Astrocyte (in vitro differentiated cells and primary cell): ENCODE data around the gene C4orf54.

Experiments
- EZH2 ChIP-seq: IDR thresholded peaks from 2 replicates; pipeline ENCODE4 v1.6.1; 2012; ENCODE audit warnings: mild to moderate bottlenecking, low read length, inconsistent platforms; ENCODE audit not compliant: insufficient read depth
- TF ChIP-seq, protein P1 (sequence below): IDR thresholded peaks from 2 replicates; pipeline ENCODE4 v1.5.1; 2011; ENCODE audit warnings: low read depth, mild to moderate bottlenecking, inconsistent platforms, low read length, moderate library complexity; ENCODE audit not compliant: insufficient read depth

DNA sequence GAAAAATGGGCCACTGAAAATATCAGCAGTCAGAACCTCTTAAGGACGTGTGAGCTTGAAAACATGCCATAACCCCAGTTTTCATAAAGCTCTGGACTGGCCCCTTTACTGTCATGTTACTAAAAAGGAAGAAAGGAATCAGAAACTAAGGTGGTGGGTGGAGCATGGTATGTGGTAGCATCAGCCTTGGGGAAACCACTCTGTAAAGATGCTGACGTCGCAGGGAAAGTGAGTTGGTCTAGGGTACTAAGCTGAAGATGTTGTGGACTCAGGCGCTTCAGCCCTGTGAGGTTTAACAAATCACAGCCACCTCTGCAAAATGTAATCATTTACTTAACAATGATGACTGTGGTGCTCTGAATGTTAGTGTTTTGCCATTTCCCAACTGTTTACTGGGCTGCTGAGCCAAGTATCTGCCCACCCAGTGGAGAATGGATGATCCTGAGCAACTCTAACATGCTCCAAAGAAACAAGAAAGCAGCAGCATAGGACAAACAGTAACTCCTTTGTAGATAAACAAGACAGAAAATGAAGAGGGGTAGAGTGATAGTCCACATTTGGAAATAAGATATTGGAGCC, 33.4 kb downstream of the C4orf54 start:
- TF ChIP-seq, protein P1, sequence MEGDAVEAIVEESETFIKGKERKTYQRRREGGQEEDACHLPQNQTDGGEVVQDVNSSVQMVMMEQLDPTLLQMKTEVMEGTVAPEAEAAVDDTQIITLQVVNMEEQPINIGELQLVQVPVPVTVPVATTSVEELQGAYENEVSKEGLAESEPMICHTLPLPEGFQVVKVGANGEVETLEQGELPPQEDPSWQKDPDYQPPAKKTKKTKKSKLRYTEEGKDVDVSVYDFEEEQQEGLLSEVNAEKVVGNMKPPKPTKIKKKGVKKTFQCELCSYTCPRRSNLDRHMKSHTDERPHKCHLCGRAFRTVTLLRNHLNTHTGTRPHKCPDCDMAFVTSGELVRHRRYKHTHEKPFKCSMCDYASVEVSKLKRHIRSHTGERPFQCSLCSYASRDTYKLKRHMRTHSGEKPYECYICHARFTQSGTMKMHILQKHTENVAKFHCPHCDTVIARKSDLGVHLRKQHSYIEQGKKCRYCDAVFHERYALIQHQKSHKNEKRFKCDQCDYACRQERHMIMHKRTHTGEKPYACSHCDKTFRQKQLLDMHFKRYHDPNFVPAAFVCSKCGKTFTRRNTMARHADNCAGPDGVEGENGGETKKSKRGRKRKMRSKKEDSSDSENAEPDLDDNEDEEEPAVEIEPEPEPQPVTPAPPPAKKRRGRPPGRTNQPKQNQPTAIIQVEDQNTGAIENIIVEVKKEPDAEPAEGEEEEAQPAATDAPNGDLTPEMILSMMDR = no peak
- TF ChIP-seq EZH2 = no peak
